Measurements from ENCODE around the gene B3GNT7.
"Not testable (repeated sequence)": the region's sequence is repeated elsewhere in the genome, so short reads cannot be mapped to it uniquely, and the experiment has no call there.

B3GNT7 gene

GRCh38 chr2:231395188-231396057, at the start of gene B3GNT7:
B3GNT7 (plus strand) TSS chr2:231395710; CDS start chr2:231395804, 94 bp downstream.
- H3K4me3 ChIP-seq (ENCODE audit: low read depth in 1 of 2, low read length in 2 of 2): peak within 1 kb of the TSS; percentile 81 to 82
- peak within 1 kb of the TSS; percentile 10 for H3K27ac ChIP-seq (ENCODE audit: low read depth, low read length)

GRCh38 chr2:231347081-231347480, 48.4 kb upstream of the B3GNT7 start:
- Histone ChIP-seq H3K9me3 (ENCODE audit: control insufficient read depth in 1 of 2, low read length in 2 of 2) (no peaks in the 10 kb centered on the region), H3K27ac (ENCODE audit: low read depth, low read length) (no peak overlapping the region), H3K36me3 (ENCODE audit: control insufficient read depth in 1 of 2, insufficient read depth in 2 of 2, low read length in 2 of 2) (no peaks in the 10 kb centered on the region), H3K4me3 (ENCODE audit: low read depth in 1 of 2, low read length in 2 of 2) (no peak overlapping the region), H3K27me3 (ENCODE audit: control insufficient read depth in 1 of 2, insufficient read depth in 2 of 2, low read length in 2 of 2) (no peaks in the 10 kb centered on the region), H3K4me1 (ENCODE audit: control insufficient read depth in 1 of 2, insufficient read depth in 2 of 2, low read length in 2 of 2) (peaks cover 9 to 24% of the 10 kb centered on the region in 2 donors), H3K9ac (ENCODE audit: low read depth in 1 of 2, low read length in 2 of 2) (no peak overlapping the region)

More at GRCh38 chr2:231395188-231396057, at the start of gene B3GNT7:
- peak within 1 kb of the TSS; percentile 69 for H3K9ac ChIP-seq (ENCODE audit: low read depth in 1 of 2, low read length in 2 of 2)
- H3K36me3 ChIP-seq (ENCODE audit: control insufficient read depth in 1 of 2, insufficient read depth in 2 of 2, low read length in 2 of 2): peaks cover 15% of the 10 kb centered on the region in 2 donors
- no peaks in the 10 kb centered on the region for H3K27me3 ChIP-seq (ENCODE audit: control insufficient read depth in 1 of 2, insufficient read depth in 2 of 2, low read length in 2 of 2)
- H3K9me3 ChIP-seq (ENCODE audit: control insufficient read depth in 1 of 2, low read length in 2 of 2): no peaks in the 10 kb centered on the region
- peaks cover 28 to 35% of the 10 kb centered on the region in 2 donors for H3K4me1 ChIP-seq (ENCODE audit: control insufficient read depth in 1 of 2, insufficient read depth in 2 of 2, low read length in 2 of 2)

- Histone ChIP-seq H3K9ac (ENCODE audit: low read depth in 1 of 2, low read length in 2 of 2) (no peak overlapping the region), H3K27me3 (ENCODE audit: control insufficient read depth in 1 of 2, insufficient read depth in 2 of 2, low read length in 2 of 2) (no peaks in the 10 kb centered on the region), H3K36me3 (ENCODE audit: control insufficient read depth in 1 of 2, insufficient read depth in 2 of 2, low read length in 2 of 2) (no peaks in the 10 kb centered on the region), H3K4me3 (ENCODE audit: low read depth in 1 of 2, low read length in 2 of 2) (no peak overlapping the region), H3K4me1 (ENCODE audit: control insufficient read depth in 1 of 2, insufficient read depth in 2 of 2, low read length in 2 of 2) (peaks cover 9 to 24% of the 10 kb centered on the region in 2 donors), H3K27ac (ENCODE audit: low read depth, low read length) (no peak overlapping the region), H3K9me3 (ENCODE audit: control insufficient read depth in 1 of 2, low read length in 2 of 2) (no peaks in the 10 kb centered on the region)
Observed at GRCh38 chr2:231347638-231348037, 47.9 kb upstream of the B3GNT7 start.

- Histone ChIP-seq H3K27me3 (ENCODE audit: control insufficient read depth in 1 of 2, insufficient read depth in 2 of 2, low read length in 2 of 2) (no peaks in the 10 kb centered on the region), H3K36me3 (ENCODE audit: control insufficient read depth in 1 of 2, insufficient read depth in 2 of 2, low read length in 2 of 2) (no peaks in the 10 kb centered on the region), H3K9ac (ENCODE audit: low read depth in 1 of 2, low read length in 2 of 2) (no peak overlapping the region), H3K27ac (ENCODE audit: low read depth, low read length) (no peak overlapping the region), H3K4me1 (ENCODE audit: control insufficient read depth in 1 of 2, insufficient read depth in 2 of 2, low read length in 2 of 2) (peaks cover 9 to 24% of the 10 kb centered on the region in 2 donors), H3K4me3 (ENCODE audit: low read depth in 1 of 2, low read length in 2 of 2) (no peak overlapping the region), H3K9me3 (ENCODE audit: control insufficient read depth in 1 of 2, low read length in 2 of 2) (no peaks in the 10 kb centered on the region)
Observed at GRCh38 chr2:231348173-231348572, 47.3 kb upstream of the B3GNT7 start.

- H3K4me3 ChIP-seq (ENCODE audit: low read depth in 1 of 2, low read length in 2 of 2): no peak overlapping the region
- no peak overlapping the region for H3K9ac ChIP-seq (ENCODE audit: low read depth in 1 of 2, low read length in 2 of 2)
- H3K9me3 ChIP-seq (ENCODE audit: control insufficient read depth in 1 of 2, low read length in 2 of 2): no peaks in the 10 kb centered on the region
- H3K36me3 ChIP-seq (ENCODE audit: control insufficient read depth in 1 of 2, insufficient read depth in 2 of 2, low read length in 2 of 2): no peaks in the 10 kb centered on the region
- no peaks in the 10 kb centered on the region for H3K27me3 ChIP-seq (ENCODE audit: control insufficient read depth in 1 of 2, insufficient read depth in 2 of 2, low read length in 2 of 2)
- H3K4me1 ChIP-seq (ENCODE audit: control insufficient read depth in 1 of 2, insufficient read depth in 2 of 2, low read length in 2 of 2): peaks cover 9 to 20% of the 10 kb centered on the region in 2 donors
- H3K27ac ChIP-seq (ENCODE audit: low read depth, low read length): no peak overlapping the region
Observed at GRCh38 chr2:231348704-231349373, 46.7 kb upstream of the B3GNT7 start.

GRCh38 chr2:231349374-231349735, 46.2 kb upstream of the B3GNT7 start:
- not testable (repeated sequence) for H3K27ac ChIP-seq (ENCODE audit: low read depth, low read length); H3K9me3 ChIP-seq (ENCODE audit: control insufficient read depth in 1 of 2, low read length in 2 of 2); H3K36me3 ChIP-seq (ENCODE audit: control insufficient read depth in 1 of 2, insufficient read depth in 2 of 2, low read length in 2 of 2); H3K4me3 ChIP-seq (ENCODE audit: low read depth in 1 of 2, low read length in 2 of 2); H3K9ac ChIP-seq (ENCODE audit: low read depth in 1 of 2, low read length in 2 of 2); H3K27me3 ChIP-seq (ENCODE audit: control insufficient read depth in 1 of 2, insufficient read depth in 2 of 2, low read length in 2 of 2)
- H3K4me1 ChIP-seq (ENCODE audit: control insufficient read depth in 1 of 2, insufficient read depth in 2 of 2, low read length in 2 of 2): peaks cover 9 to 19% of the 10 kb centered on the region in 2 donors

GRCh38 chr2:231351648-231352047, 43.9 kb upstream of the B3GNT7 start:
- H3K36me3 ChIP-seq (ENCODE audit: control insufficient read depth in 1 of 2, insufficient read depth in 2 of 2, low read length in 2 of 2): no peaks in the 10 kb centered on the region
- no peak overlapping the region for H3K27ac ChIP-seq (ENCODE audit: low read depth, low read length)
- H3K9ac ChIP-seq (ENCODE audit: low read depth in 1 of 2, low read length in 2 of 2): no peak overlapping the region

GRCh38 chr2:231353469-231353868, 42.0 kb upstream of the B3GNT7 start:
- Histone ChIP-seq H3K9me3 (ENCODE audit: control insufficient read depth in 1 of 2, low read length in 2 of 2) (no peaks in the 10 kb centered on the region), H3K4me1 (ENCODE audit: control insufficient read depth in 1 of 2, insufficient read depth in 2 of 2, low read length in 2 of 2) (no peaks in the 10 kb centered on the region), H3K27ac (ENCODE audit: low read depth, low read length) (no peak overlapping the region), H3K4me3 (ENCODE audit: low read depth in 1 of 2, low read length in 2 of 2) (no peak overlapping the region), H3K27me3 (ENCODE audit: control insufficient read depth in 1 of 2, insufficient read depth in 2 of 2, low read length in 2 of 2) (no peaks in the 10 kb centered on the region), H3K36me3 (ENCODE audit: control insufficient read depth in 1 of 2, insufficient read depth in 2 of 2, low read length in 2 of 2) (no peaks in the 10 kb centered on the region), H3K9ac (ENCODE audit: low read depth in 1 of 2, low read length in 2 of 2) (no peak overlapping the region)

More at GRCh38 chr2:231351648-231352047, 43.9 kb upstream of the B3GNT7 start:
- Histone ChIP-seq H3K27me3 (ENCODE audit: control insufficient read depth in 1 of 2, insufficient read depth in 2 of 2, low read length in 2 of 2) (no peaks in the 10 kb centered on the region), H3K4me3 (ENCODE audit: low read depth in 1 of 2, low read length in 2 of 2) (no peak overlapping the region), H3K4me1 (ENCODE audit: control insufficient read depth in 1 of 2, insufficient read depth in 2 of 2, low read length in 2 of 2) (peaks cover 9 to 10% of the 10 kb centered on the region in 2 donors), H3K9me3 (ENCODE audit: control insufficient read depth in 1 of 2, low read length in 2 of 2) (no peaks in the 10 kb centered on the region)

- H3K4me1 ChIP-seq (ENCODE audit: control insufficient read depth in 1 of 2, insufficient read depth in 2 of 2, low read length in 2 of 2): no peaks in the 10 kb centered on the region
- no peak overlapping the region for H3K9ac ChIP-seq (ENCODE audit: low read depth in 1 of 2, low read length in 2 of 2)
- H3K36me3 ChIP-seq (ENCODE audit: control insufficient read depth in 1 of 2, insufficient read depth in 2 of 2, low read length in 2 of 2): no peaks in the 10 kb centered on the region
- H3K9me3 ChIP-seq (ENCODE audit: control insufficient read depth in 1 of 2, low read length in 2 of 2): no peaks in the 10 kb centered on the region
- no peak overlapping the region for H3K4me3 ChIP-seq (ENCODE audit: low read depth in 1 of 2, low read length in 2 of 2)
- H3K27me3 ChIP-seq (ENCODE audit: control insufficient read depth in 1 of 2, insufficient read depth in 2 of 2, low read length in 2 of 2): no peaks in the 10 kb centered on the region
- H3K27ac ChIP-seq (ENCODE audit: low read depth, low read length): no peak overlapping the region
Observed at GRCh38 chr2:231355508-231356465, 39.7 kb upstream of the B3GNT7 start.

Data from duodenal mucosa (tissue), 2 donors.